Suprapubic skin (tissue), 4 donors: ENCODE measurements around the gene PDE4B.

Experiments
- CTCF ChIP-seq, 2 donors: fragments of 200-600 bp in 1 of 2; fragments of 450-650 bp in 1 of 2; sonication (generic) in 1 of 2; IDR thresholded peaks; one replicate each; pipeline ENCODE4 v1.5.1; 2016 to 2019; ENCODE audit warnings: antibody characterized with exemption in 2 of 2, mild to moderate bottlenecking in 1 of 2, moderate library complexity in 1 of 2
- EP300 ChIP-seq: sonication (generic); formaldehyde crosslinking; IDR thresholded peaks from one replicate; pipeline ENCODE4 v1.6.1; 2017; ENCODE audit warnings: antibody characterized with exemption
- POLR2A ChIP-seq, 2 donors: fragments of 450-650 bp; IDR thresholded peaks; one replicate each; pipeline ENCODE4 v1.6.1; 2017; ENCODE audit warnings: antibody characterized with exemption in 2 of 2, mild to moderate bottlenecking in 2 of 2, moderate library complexity in 2 of 2
- POLR2AphosphoS5 ChIP-seq, 3 donors: sonication (generic); formaldehyde crosslinking; IDR thresholded peaks; one replicate each; pipeline ENCODE4 v1.6.1; 2017; ENCODE audit warnings: antibody characterized with exemption in 3 of 3

GRCh38 chr1:65762081-65762862 lies 30.4 kb upstream of the PDE4B start:
- TF ChIP-seq POLR2A (IDR thresholded peaks at IDR 0.05) (no peak), CTCF (IDR thresholded peaks at IDR 0.05) (no peak), EP300 (no peak), POLR2AphosphoS5 (IDR thresholded peaks at IDR 0.05) (no peak)
